GM23338 (cell line): Measurements from ENCODE around the gene CBFA2T3. TPM values are rescaled to one million over a fixed set of nuclear protein-coding genes. Genes with fewer than 3 reads are reported as not detected.

ENCODE experiments used
- ATAC-seq: fragments of 200-7000 bp; cut with Tn5 transposase; 3 replicates; pipeline ENCODE4 v1.9.1; 2020
- DNase-seq: peaks from one replicate; pipeline ENCODE4 v3.0.0-alpha.2; 2015; ENCODE audit warnings: low spot score
- H2AFZ ChIP-seq: fragments of 200-600 bp; sonication (generic); 2 replicates; pipeline ENCODE4 v1.8.0; 2016; ENCODE audit warnings: antibody characterized with exemption, mild to moderate bottlenecking, moderate library complexity
- H3F3A ChIP-seq: fragments of 200-600 bp; sonication (generic); replicated peaks from 2 replicates; pipeline ENCODE4 v1.8.0; 2017; ENCODE audit warnings: antibody characterized with exemption, mixed run types, low read depth
- H3K27ac ChIP-seq: fragments of 200-600 bp; sonication (generic); 2 replicates; pipeline ENCODE4 v1.6.1; 2016; ENCODE audit warnings: low read depth
- H3K27me3 ChIP-seq: fragments of 200-600 bp; sonication (generic); 2 replicates; pipeline ENCODE4 v1.8.0; 2016; ENCODE audit warnings: mild to moderate bottlenecking, mixed run types, moderate library complexity; ENCODE audit not compliant: insufficient read depth
- H3K36me3 ChIP-seq: fragments of 200-600 bp; sonication (generic); 2 replicates; pipeline ENCODE4 v1.8.0; 2016; ENCODE audit warnings: mild to moderate bottlenecking; ENCODE audit not compliant: insufficient read depth
- H3K4me1 ChIP-seq: fragments of 200-600 bp; sonication (generic); 2 replicates; pipeline ENCODE4 v1.8.0; 2016; ENCODE audit warnings: mild to moderate bottlenecking, moderate library complexity; ENCODE audit not compliant: insufficient read depth
- H3K4me2 ChIP-seq: fragments of 200-600 bp; sonication (generic); 2 replicates; pipeline ENCODE4 v1.7.1; 2017; ENCODE audit warnings: mixed run types
- H3K4me3 ChIP-seq: fragments of 200-600 bp; sonication (generic); 2 replicates; pipeline ENCODE4 v1.6.1; 2016; ENCODE audit warnings: mixed run types
- H3K79me2 ChIP-seq: fragments of 200-600 bp; sonication (generic); replicated peaks from 2 replicates; pipeline ENCODE4 v1.8.0; 2017; ENCODE audit warnings: mild to moderate bottlenecking; ENCODE audit not compliant: insufficient read depth
- H3K9me2 ChIP-seq: fragments of 200-600 bp; sonication (generic); 2 replicates; pipeline ENCODE4 v1.8.0; 2017; ENCODE audit not compliant: insufficient read depth
- H4K20me1 ChIP-seq: fragments of 200-600 bp; sonication (generic); replicated peaks from 2 replicates; pipeline ENCODE4 v1.8.0; 2017; ENCODE audit warnings: mild to moderate bottlenecking; ENCODE audit not compliant: insufficient read depth
- H3K27ac Mint-ChIP-seq: 2 replicates; pipeline ENCODE4 v1.8.0; 2020; ENCODE audit warnings: inconsistent platforms, mild to moderate bottlenecking, moderate library complexity, mixed read lengths
- H3K27me3 Mint-ChIP-seq: 3 replicates; pipeline ENCODE4 v1.8.0; 2022; ENCODE audit warnings: low read depth, mild to moderate bottlenecking, moderate library complexity, mixed read lengths, inconsistent platforms; ENCODE audit not compliant: insufficient read depth, poor library complexity
- H3K36me3 Mint-ChIP-seq: 3 replicates; pipeline ENCODE4 v1.8.0; 2021; ENCODE audit warnings: low read depth, mild to moderate bottlenecking, inconsistent platforms, moderate library complexity, mixed read lengths
- H3K4me1 Mint-ChIP-seq: 3 replicates; pipeline ENCODE4 v1.8.0; 2020; ENCODE audit warnings: mild to moderate bottlenecking, inconsistent platforms, mixed read lengths
- H3K4me3 Mint-ChIP-seq: 3 replicates; pipeline ENCODE4 v1.8.0; 2021; ENCODE audit warnings: moderate library complexity, mild to moderate bottlenecking, inconsistent platforms, mixed read lengths
- H3K9me3 Mint-ChIP-seq: 3 replicates; pipeline ENCODE4 v1.8.0; 2020; ENCODE audit warnings: moderate library complexity, mild to moderate bottlenecking, inconsistent platforms, mixed read lengths
- CTCF ChIP-seq, 2 experiments: fragments of 200-600 bp in 1 of 2; sonication (generic) in 1 of 2; conservative IDR thresholded peaks; 2 replicates each; pipeline versions ENCODE4 v1.5.1 to v1.6.1; 2016 to 2017; ENCODE audit warnings: antibody characterized with exemption in 2 of 2, low read depth in 2 of 2, mild to moderate bottlenecking in 2 of 2, moderate library complexity in 1 of 2
- EZH2 ChIP-seq: fragments of 200-600 bp; sonication (generic); IDR thresholded peaks from one replicate; pipeline ENCODE4 v1.8.0; 2017; ENCODE audit warnings: antibody characterized with exemption, mild to moderate bottlenecking, low read depth; ENCODE audit not compliant: unreplicated experiment
- ZNF331 ChIP-seq: fragments of 250-450 bp; sonication (Bioruptor Pico); IDR thresholded peaks from 2 replicates; pipeline ENCODE4 v1.5.0; 2020; ENCODE audit warnings: low read depth, mild to moderate bottlenecking, moderate library complexity
- ZNF462 ChIP-seq: fragments of 250-450 bp; sonication (Bioruptor Pico); IDR thresholded peaks from 2 replicates; pipeline ENCODE4 v1.5.0; 2020; ENCODE audit warnings: mild to moderate bottlenecking, moderate library complexity
- polyA plus RNA-seq: library from polyadenylated mRNA; unstranded; fragments of >200 nt; fragmentation: Nextera tagmentation; extraction: Ambion mirVana; gene quantifications from 2 replicates; pipeline ENCODE4 v1.2.1, GENCODE V29; 2016
- total RNA-seq: library from RNA; depleted of rRNA; stranded (reverse); fragments of >200 nt; shearing (Covaris generic); gene quantifications from 2 replicates; pipeline ENCODE4 v1.2.3, GENCODE V29; 2014

CBFA2T3 gene
- total and polyA plus RNA-seq, 2 experiments from 2014 or later, result 0.87 to 1.5 TPM

- Mint-ChIP-seq H3K36me3 (peaks cover 5% of the 10 kb centered on the region; the same call in 2 of the 3 replicates), H3K27ac (no peak overlapping the region), H3K27me3 (peaks cover 24% of the 10 kb centered on the region), H3K9me3 (peaks cover 17% of the 10 kb centered on the region; the same call in 2 of the 3 replicates), H3K4me1 (peaks cover 16% of the 10 kb centered on the region), H3K4me3 (no peak overlapping the region)
- H3K27me3 ChIP-seq, result no peaks in the 10 kb centered on the region
- 0 out of 2 replicates have a peak, but pooled peaks cover 5% of the 10 kb centered on the region for H3F3A ChIP-seq
- ATAC-seq (peak; percentile 13), DNase-seq (no peak)
- H3K9me2 ChIP-seq, result no peaks in the 10 kb centered on the region
- peak overlapping the region; percentile 72; the same call in 1 of the 2 replicates for H2AFZ ChIP-seq
- no peak overlapping the region for H3K4me2 ChIP-seq
- H3K4me3 ChIP-seq, result no peak overlapping the region
- no peak overlapping the region for H3K27ac ChIP-seq
- no peak for TF ChIP-seq ZNF462 (CRISPR knock-in tag)
- H3K79me2 ChIP-seq, result no peaks in the 10 kb centered on the region
- no peaks in the 10 kb centered on the region for H3K36me3 ChIP-seq
- peaks cover 4% of the 10 kb centered on the region; the same call in 1 of the 2 replicates for H3K4me1 ChIP-seq
- no peaks in the 10 kb centered on the region for H4K20me1 ChIP-seq
These were observed 27.3 kb upstream of the CBFA2T3 start for GRCh38 chr16:89004209-89004831.

- H3K36me3 Mint-ChIP-seq, result peaks cover 9% of the 10 kb centered on the region; the same call in 2 of the 3 replicates
- Histone ChIP-seq H3K4me2 (no peak overlapping the region), H3K36me3 (no peaks in the 10 kb centered on the region), H3K79me2 (no peaks in the 10 kb centered on the region), H3K27ac (no peak overlapping the region), H4K20me1 (no peaks in the 10 kb centered on the region), H3F3A (peaks cover 5% of the 10 kb centered on the region; the same call in 1 of the 2 replicates), H3K27me3 (no peaks in the 10 kb centered on the region), H3K4me3 (no peak overlapping the region), H3K4me1 (peaks cover 4% of the 10 kb centered on the region; the same call in 1 of the 2 replicates), H2AFZ (0 out of 2 replicates have a peak overlapping the region, but pooled peaks have one; percentile 72), H3K9me2 (no peaks in the 10 kb centered on the region)
- H3K27ac Mint-ChIP-seq, result no peak overlapping the region
- peaks cover 20% of the 10 kb centered on the region for H3K4me1 Mint-ChIP-seq
- DNase-seq, result no peak
- TF ChIP-seq CTCF (conservative IDR thresholded peaks at IDR 0.05; ENCODE audit: low read depth in 2 of 2), result no peak
- TF ChIP-seq ZNF331 (CRISPR knock-in tag), result no peak
- TF ChIP-seq EZH2, result no peak
- peaks cover 19% of the 10 kb centered on the region; the same call in 2 of the 3 replicates for H3K9me3 Mint-ChIP-seq
- ATAC-seq, result no peak
- peaks cover 24% of the 10 kb centered on the region for H3K27me3 Mint-ChIP-seq
- no peak overlapping the region for H3K4me3 Mint-ChIP-seq
These were observed 26.8 kb upstream of the CBFA2T3 start for GRCh38 chr16:89003831-89004208.
